ENCODE data around the gene NOC4L. TPM values are rescaled to one million over a fixed set of nuclear protein-coding genes. Genes with fewer than 3 reads are reported as not detected.

NOC4L gene
- total and polyA plus RNA-seq, 2 experiments from 2014 or later: 42.4 to 54.7 TPM

DNA sequence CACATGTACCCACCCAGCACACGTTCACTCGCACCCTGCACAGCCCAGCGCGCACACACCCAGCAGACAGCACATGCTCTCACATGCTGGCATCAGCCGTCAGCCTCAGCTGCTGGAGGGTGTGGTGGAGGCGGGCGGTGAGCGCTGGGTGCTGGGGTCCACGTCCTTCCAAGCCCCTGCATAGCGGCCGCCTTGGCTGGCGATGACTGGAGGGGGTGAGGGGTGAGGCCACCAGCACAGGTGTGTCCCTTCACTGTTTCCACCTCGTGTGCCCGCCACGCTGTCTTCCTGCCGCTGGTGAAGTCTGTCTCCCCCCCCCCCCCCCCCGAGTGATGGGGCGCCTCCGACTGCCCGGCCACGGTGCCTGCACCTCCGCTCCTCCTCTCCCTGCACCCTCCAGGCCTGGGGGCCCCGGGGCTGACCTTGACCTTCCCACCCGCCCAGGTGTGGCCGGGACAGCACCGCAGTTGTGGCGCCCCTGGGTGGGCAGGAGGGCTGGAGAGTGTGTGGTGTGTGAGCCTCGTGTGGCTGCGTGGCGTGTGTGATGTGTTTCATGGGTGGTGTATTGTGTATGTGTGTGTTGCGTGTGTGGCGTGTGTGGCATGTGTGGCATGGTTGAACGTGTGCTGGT lies 37.4 kb downstream of the NOC4L start (continued):
- TF ChIP-seq CTCF (conservative IDR thresholded peaks at IDR 0.05; ENCODE audit: low read depth in 2 of 2) (no peak), POLR2AphosphoS5 (IDR thresholded peaks at IDR 0.05; ENCODE audit: low read depth) (no peak), STAT1 (IDR thresholded peaks at IDR 0.05; ENCODE audit: unreplicated experiment) (no peak), REST (IDR thresholded peaks at IDR 0.05; ENCODE audit: unreplicated experiment) (no peak), ZNF114 (CRISPR knock-in tag; IDR thresholded peaks at IDR 0.05) (no peak), NANOG (IDR thresholded peaks at IDR 0.05; ENCODE audit: borderline replicate concordance) (no peak), ZNF331 (CRISPR knock-in tag; IDR thresholded peaks at IDR 0.05; ENCODE audit: low read depth) (no peak), CREB1 (CRISPR knock-in tag; IDR thresholded peaks at IDR 0.05; ENCODE audit: low read depth) (no peak)
- TF ChIP-seq, protein P1, sequence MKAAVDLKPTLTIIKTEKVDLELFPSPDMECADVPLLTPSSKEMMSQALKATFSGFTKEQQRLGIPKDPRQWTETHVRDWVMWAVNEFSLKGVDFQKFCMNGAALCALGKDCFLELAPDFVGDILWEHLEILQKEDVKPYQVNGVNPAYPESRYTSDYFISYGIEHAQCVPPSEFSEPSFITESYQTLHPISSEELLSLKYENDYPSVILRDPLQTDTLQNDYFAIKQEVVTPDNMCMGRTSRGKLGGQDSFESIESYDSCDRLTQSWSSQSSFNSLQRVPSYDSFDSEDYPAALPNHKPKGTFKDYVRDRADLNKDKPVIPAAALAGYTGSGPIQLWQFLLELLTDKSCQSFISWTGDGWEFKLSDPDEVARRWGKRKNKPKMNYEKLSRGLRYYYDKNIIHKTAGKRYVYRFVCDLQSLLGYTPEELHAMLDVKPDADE (IDR thresholded peaks at IDR 0.05): no peak

DNA sequence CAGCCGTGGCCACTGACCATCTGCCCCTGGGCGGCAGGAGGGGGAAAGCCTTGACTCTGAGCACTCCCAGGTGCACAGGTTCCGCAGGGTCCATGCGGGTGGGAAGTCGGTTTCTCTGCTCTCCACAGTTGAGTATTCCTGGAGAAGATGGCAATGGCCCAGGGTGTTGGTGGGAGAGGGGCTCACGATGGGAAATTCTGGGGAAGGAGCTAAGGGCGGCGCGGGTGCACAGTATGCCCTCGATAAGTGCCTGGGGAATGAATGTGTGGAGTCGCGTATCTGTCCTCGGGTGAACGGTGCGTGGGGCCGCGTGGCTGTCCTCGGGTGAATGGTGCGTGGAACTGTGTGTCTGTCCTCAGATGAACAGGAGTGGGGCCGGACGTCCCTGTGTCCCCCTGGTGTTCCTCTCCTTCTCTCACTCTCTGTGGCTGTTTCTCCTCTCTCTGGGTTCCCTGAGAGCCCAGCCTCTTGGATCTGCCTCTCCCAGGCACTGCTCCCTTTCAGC lies 38.0 kb downstream of the NOC4L start:
- Histone ChIP-seq H2AFZ (no peak overlapping the region), H3K36me3 (ENCODE audit: insufficient read depth) (no peaks in the 10 kb centered on the region), H3K4me2 (no peak overlapping the region), H4K20me1 (replicated peaks; ENCODE audit: insufficient read depth) (no peaks in the 10 kb centered on the region; the same call in 1 of the 2 replicates), H3K79me2 (replicated peaks; ENCODE audit: insufficient read depth) (no peaks in the 10 kb centered on the region), H3K4me1 (ENCODE audit: insufficient read depth) (peaks cover 4% of the 10 kb centered on the region; the same call in 1 of the 2 replicates), H3F3A (replicated peaks; ENCODE audit: low read depth) (0 out of 2 replicates have a peak, but pooled peaks cover 2% of the 10 kb centered on the region), H3K27me3 (ENCODE audit: insufficient read depth) (peaks cover 30% of the 10 kb centered on the region), H3K9me2 (ENCODE audit: insufficient read depth) (no peaks in the 10 kb centered on the region), H3K4me3 (no peak overlapping the region), H3K27ac (ENCODE audit: low read depth) (no peak overlapping the region)
- H3K27me3 Mint-ChIP-seq (ENCODE audit: insufficient read depth, low read depth, poor library complexity): peaks cover 45% of the 10 kb centered on the region
- ATAC-seq (no peak), DNase-seq (ENCODE audit: low spot score) (no peak)
- no peak overlapping the region for H3K4me3 Mint-ChIP-seq
- peaks cover 12% of the 10 kb centered on the region for H3K4me1 Mint-ChIP-seq
- H3K9me3 Mint-ChIP-seq: peaks cover 10% of the 10 kb centered on the region; the same call in 2 of the 3 replicates
- peaks cover 4% of the 10 kb centered on the region; the same call in 1 of the 3 replicates for H3K36me3 Mint-ChIP-seq (ENCODE audit: low read depth)
- no peak overlapping the region for H3K27ac Mint-ChIP-seq
- no peak for TF ChIP-seq ZNF331 (CRISPR knock-in tag; IDR thresholded peaks at IDR 0.05; ENCODE audit: low read depth)
- TF ChIP-seq ZNF114 (CRISPR knock-in tag; IDR thresholded peaks at IDR 0.05): no peak
- TF ChIP-seq EZH2phosphoT487 (IDR thresholded peaks at IDR 0.05; ENCODE audit: unreplicated experiment): no peak
- TF ChIP-seq, protein P1 (IDR thresholded peaks at IDR 0.05): no peak
- TF ChIP-seq CREB1 (CRISPR knock-in tag; IDR thresholded peaks at IDR 0.05; ENCODE audit: low read depth): no peak
- TF ChIP-seq STAT1 (IDR thresholded peaks at IDR 0.05; ENCODE audit: unreplicated experiment): no peak
- TF ChIP-seq NANOG (IDR thresholded peaks at IDR 0.05; ENCODE audit: borderline replicate concordance): no peak
- no peak for TF ChIP-seq CTCF (conservative IDR thresholded peaks at IDR 0.05; ENCODE audit: low read depth in 2 of 2)
- TF ChIP-seq POLR2AphosphoS5 (IDR thresholded peaks at IDR 0.05; ENCODE audit: low read depth): no peak
- no peak for TF ChIP-seq REST (IDR thresholded peaks at IDR 0.05; ENCODE audit: unreplicated experiment)

Measured in GM23338 (cell line).